ENCODE results near the gene COL2A1.

Gene COL2A1

GRCh38 chr12:48045061-48045846 lies 41.0 kb upstream of the COL2A1 start:
- DNase-seq (ENCODE audit: low read depth), result no peak
- no peak overlapping the region for H3K4me3 ChIP-seq (ENCODE audit: low read length)
- TF ChIP-seq CTCF (conservative IDR thresholded peaks at IDR 0.05; ENCODE audit: low read depth, low read length), result no peak

DNA sequence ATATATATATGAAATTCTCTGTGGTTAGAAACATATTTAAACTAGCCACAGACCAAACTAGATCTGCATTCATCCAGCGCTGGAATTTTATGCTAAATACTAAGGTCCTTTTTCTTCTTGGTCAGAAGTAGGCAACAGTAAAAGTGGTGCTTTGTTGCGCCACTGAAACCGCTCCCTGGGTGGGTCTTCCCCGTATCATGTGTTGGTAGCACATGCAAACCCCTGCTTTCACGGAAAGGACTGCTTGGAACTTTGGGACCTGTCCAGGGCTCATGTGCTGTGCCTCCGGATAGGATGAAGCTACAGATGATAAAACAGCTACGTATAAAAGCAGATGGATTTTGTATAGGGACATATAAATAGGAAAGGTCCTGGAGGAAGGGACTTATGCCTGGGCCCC lies 40.1 kb upstream of the COL2A1 start:
- no peak for TF ChIP-seq CTCF (conservative IDR thresholded peaks at IDR 0.05; ENCODE audit: low read depth, low read length)
- DNase-seq (ENCODE audit: low read depth), result no peak
- no peak overlapping the region for H3K4me3 ChIP-seq (ENCODE audit: low read length)

GRCh38 chr12:48043771-48044170 lies 39.5 kb upstream of the COL2A1 start:
- no peak for DNase-seq (ENCODE audit: low read depth)

GRCh38 chr12:48041591-48042423 lies 37.5 kb upstream of the COL2A1 start:
- H3K4me3 ChIP-seq (ENCODE audit: low read length), result no peak overlapping the region
- TF ChIP-seq CTCF (conservative IDR thresholded peaks at IDR 0.05; ENCODE audit: low read depth, low read length), result no peak
- DNase-seq (ENCODE audit: low read depth), result no peak

More at GRCh38 chr12:48043771-48044170, 39.5 kb upstream of the COL2A1 start:
- no peak overlapping the region for H3K4me3 ChIP-seq (ENCODE audit: low read length)
- no peak for TF ChIP-seq CTCF (conservative IDR thresholded peaks at IDR 0.05; ENCODE audit: low read depth, low read length)

DNA sequence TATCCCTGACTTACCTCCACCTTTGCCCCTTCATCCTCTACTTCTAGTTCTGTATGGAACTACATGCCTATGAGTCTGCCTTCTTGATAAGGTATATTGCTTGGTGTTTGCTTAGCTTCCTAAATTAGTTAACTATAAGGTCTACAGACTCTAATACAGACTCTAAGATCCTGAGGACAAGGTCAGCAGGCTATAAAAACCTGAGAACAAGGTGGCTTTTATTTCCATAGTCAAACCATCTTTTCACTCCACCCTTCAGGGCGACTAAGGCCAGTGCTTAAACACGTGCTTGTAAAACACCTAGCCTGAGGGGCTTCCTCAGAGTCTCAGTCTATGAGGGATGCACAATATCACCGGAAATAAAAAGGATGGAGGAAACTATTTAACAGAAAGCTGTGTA lies 36.1 kb upstream of the COL2A1 start:
- no peak overlapping the region for H3K4me3 ChIP-seq (ENCODE audit: low read length)
- no peak for DNase-seq (ENCODE audit: low read depth)
- TF ChIP-seq CTCF (conservative IDR thresholded peaks at IDR 0.05; ENCODE audit: low read depth, low read length), result no peak

GRCh38 chr12:48039151-48039550 lies 34.9 kb upstream of the COL2A1 start:
- H3K4me3 ChIP-seq (ENCODE audit: low read length), result no peak overlapping the region
- no peak for DNase-seq (ENCODE audit: low read depth)
- no peak for TF ChIP-seq CTCF (conservative IDR thresholded peaks at IDR 0.05; ENCODE audit: low read depth, low read length)

Measured in retinal pigment epithelial cell (primary cell).